HepG2 (cell line): Measurements from ENCODE around the gene SYNGR1.

ENCODE experiments used
- HOXA7 ChIP-seq: sonication (generic); formaldehyde crosslinking; IDR thresholded peaks from 2 replicates; pipeline ENCODE4 v1.8.1; 2022; ENCODE audit warnings: mild to moderate bottlenecking, missing genetic modification reagents, moderate library complexity
- POLR2A ChIP-seq, 2 experiments: IDR thresholded peaks; 2 replicates each; pipeline ENCODE4 v1.6.1; 2011; ENCODE audit warnings: low read depth in 2 of 2, low read length in 2 of 2, mild to moderate bottlenecking in 1 of 2, moderate library complexity in 1 of 2; ENCODE audit not compliant: insufficient read depth in 1 of 2

DNA sequence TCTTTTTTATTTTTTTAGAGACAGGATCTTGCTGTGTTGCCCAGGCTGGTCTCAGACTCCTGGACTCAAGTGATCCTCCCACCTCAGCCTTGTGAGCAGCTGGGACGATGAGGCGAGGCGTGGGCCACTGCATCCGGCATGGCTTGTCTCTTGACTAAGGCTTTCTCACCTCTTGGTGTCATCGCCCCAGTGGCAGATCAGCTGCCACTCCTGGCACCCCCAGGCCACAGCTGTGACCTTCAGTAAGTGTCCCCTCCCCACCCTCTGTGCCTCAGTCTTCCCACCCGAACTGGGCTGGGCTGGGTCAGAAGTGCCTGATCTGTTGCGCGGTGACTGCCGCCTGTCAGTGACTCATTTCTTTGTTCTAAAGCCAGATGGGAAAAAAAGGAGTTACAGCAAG is 3.6 kb downstream of the SYNGR1 start:
- TF ChIP-seq HOXA7 = no peak
- no peak for TF ChIP-seq POLR2A (IDR thresholded peaks at IDR 0.05; ENCODE audit: insufficient read depth in 1 of 2, low read depth in 2 of 2, low read length in 2 of 2)
